Stimulated activated CD8-positive, alpha-beta memory T cell treated with anti-CD3 and anti-CD28 coated beads, Interleukin-15, amount 100 ng/mL, for 48 hours (primary cell): ENCODE results near the gene IGFALS.

Experiments
- DNase-seq, 2 donors: peaks; one replicate each; pipeline ENCODE4 v3.0.0-alpha.2; 2020; ENCODE audit warnings: low read depth in 2 of 2

IGFALS gene

GRCh38 chr16:1766231-1766630 is 27.3 kb downstream of the IGFALS start:
- no peak for DNase-seq

GRCh38 chr16:1765826-1766225 is 27.7 kb downstream of the IGFALS start:
- DNase-seq: no peak

GRCh38 chr16:1764971-1765370 is 28.5 kb downstream of the IGFALS start:
- no peak for DNase-seq

GRCh38 chr16:1763521-1764511 is 29.7 kb downstream of the IGFALS start:
- no peak for DNase-seq

GRCh38 chr16:1762879-1763520 is 30.5 kb downstream of the IGFALS start:
- no peak for DNase-seq

GRCh38 chr16:1762196-1762878 is 31.2 kb downstream of the IGFALS start:
- DNase-seq: no peak

- DNase-seq: no peak
Observed at GRCh38 chr16:1761751-1762150, 31.8 kb downstream of the IGFALS start.

- no peak for DNase-seq
Observed at GRCh38 chr16:1760911-1761310, 32.6 kb downstream of the IGFALS start.

GRCh38 chr16:1759511-1759910 is 34.0 kb downstream of the IGFALS start:
- no peak for DNase-seq

GRCh38 chr16:1758923-1759322 is 34.6 kb downstream of the IGFALS start:
- DNase-seq: no peak

GRCh38 chr16:1757714-1758461 is 35.6 kb downstream of the IGFALS start:
- DNase-seq: no peak

GRCh38 chr16:1754204-1754603 is 39.3 kb downstream of the IGFALS start:
- no peak for DNase-seq

- no peak for DNase-seq
Observed at GRCh38 chr16:1752853-1753252, 40.7 kb downstream of the IGFALS start.

GRCh38 chr16:1751946-1752345 is 41.6 kb downstream of the IGFALS start:
- no peak for DNase-seq

GRCh38 chr16:1749152-1750117 is 44.1 kb downstream of the IGFALS start:
- DNase-seq: no peak

GRCh38 chr16:1747934-1748333 is 45.6 kb downstream of the IGFALS start:
- no peak for DNase-seq

GRCh38 chr16:1746693-1747195 is 46.8 kb downstream of the IGFALS start:
- no peak for DNase-seq

- no peak for DNase-seq
Observed at GRCh38 chr16:1745900-1746692, 47.4 kb downstream of the IGFALS start.

- DNase-seq: no peak
Observed at GRCh38 chr16:1745181-1745899, 48.2 kb downstream of the IGFALS start.
